ENCODE data around the gene ZNF772. TPM values are rescaled to one million over a fixed set of nuclear protein-coding genes. Genes with fewer than 3 reads are reported as not detected.
"Not testable (repeated sequence)": the region's sequence is repeated elsewhere in the genome, so short reads cannot be mapped to it uniquely, and the experiment has no call there.

ZNF772 gene
- total RNA-seq, result 14.6 and 14.9 TPM in 2 replicates
- long read RNA-seq, full-length matches to known transcripts, result 1 of 1 reads
- long read RNA-seq, partial matches to known transcripts, result 0 of 1 reads
- long read RNA-seq, other reads (novel, unspliced or antisense), result 0 of 1 reads

- peaks cover 7% of the 10 kb centered on the region for H3K4me1 Mint-ChIP-seq
- DNase-seq (ENCODE audit: low read depth, low spot score), result peak; percentile 65
- H3K9me3 Mint-ChIP-seq, result peaks cover 37% of the 10 kb centered on the region
- peaks cover 62% of the 10 kb centered on the region for H3K36me3 Mint-ChIP-seq (ENCODE audit: low read depth)
- peak; percentile 63 for TF ChIP-seq CTCF (conservative IDR thresholded peaks at IDR 0.05)
- peak within 1 kb of the TSS; percentile 87 for H3K4me3 Mint-ChIP-seq
- H3K27ac Mint-ChIP-seq (ENCODE audit: unreplicated experiment), result peak within 1 kb of the TSS; percentile 25
- peaks cover 3% of the 10 kb centered on the region for H3K27me3 Mint-ChIP-seq (ENCODE audit: low read depth)
Measured at GRCh38 chr19:57477191-57478008, at the start of gene ZNF772. ZNF772 (minus strand) TSS chr19:57477566; CDS start chr19:57477309, 257 bp downstream.

GRCh38 chr19:57518021-57518420 is 40.7 kb upstream of the ZNF772 start:
- Mint-ChIP-seq H3K36me3 (ENCODE audit: low read depth) (peaks cover 35% of the 10 kb centered on the region), H3K9me3 (peaks cover 29% of the 10 kb centered on the region)
- not testable (repeated sequence) for H3K4me3 Mint-ChIP-seq; H3K27ac Mint-ChIP-seq (ENCODE audit: unreplicated experiment); H3K27me3 Mint-ChIP-seq (ENCODE audit: low read depth); DNase-seq (ENCODE audit: low read depth, low spot score); H3K4me1 Mint-ChIP-seq

- Mint-ChIP-seq H3K4me3 (no peak overlapping the region), H3K36me3 (ENCODE audit: low read depth) (peaks cover 45% of the 10 kb centered on the region), H3K9me3 (peaks cover 25% of the 10 kb centered on the region), H3K4me1 (no peaks in the 10 kb centered on the region), H3K27me3 (ENCODE audit: low read depth) (peaks cover 3% of the 10 kb centered on the region), H3K27ac (ENCODE audit: unreplicated experiment) (no peak overlapping the region)
- no peak for DNase-seq (ENCODE audit: low read depth, low spot score)
- no peak for TF ChIP-seq CTCF (conservative IDR thresholded peaks at IDR 0.05)
Measured at GRCh38 chr19:57515255-57515654, 37.9 kb upstream of the ZNF772 start.

GRCh38 chr19:57512845-57513244 is 35.5 kb upstream of the ZNF772 start:
- no peak for TF ChIP-seq CTCF (conservative IDR thresholded peaks at IDR 0.05)
- no peak overlapping the region for H3K27ac Mint-ChIP-seq (ENCODE audit: unreplicated experiment)
- peaks cover 59% of the 10 kb centered on the region for H3K36me3 Mint-ChIP-seq (ENCODE audit: low read depth)
- DNase-seq (ENCODE audit: low read depth, low spot score), result no peak
- H3K9me3 Mint-ChIP-seq, result peaks cover 30% of the 10 kb centered on the region
- H3K4me1 Mint-ChIP-seq, result no peaks in the 10 kb centered on the region
- no peak overlapping the region for H3K4me3 Mint-ChIP-seq
- no peaks in the 10 kb centered on the region for H3K27me3 Mint-ChIP-seq (ENCODE audit: low read depth)

- Mint-ChIP-seq H3K9me3 (peaks cover 30% of the 10 kb centered on the region), H3K27me3 (ENCODE audit: low read depth) (no peaks in the 10 kb centered on the region), H3K4me1 (no peaks in the 10 kb centered on the region), H3K36me3 (ENCODE audit: low read depth) (peaks cover 69% of the 10 kb centered on the region), H3K4me3 (no peak overlapping the region), H3K27ac (ENCODE audit: unreplicated experiment) (no peak overlapping the region)
- DNase-seq (ENCODE audit: low read depth, low spot score), result no peak
- TF ChIP-seq CTCF (conservative IDR thresholded peaks at IDR 0.05), result no peak
Measured at GRCh38 chr19:57511484-57511883, 34.1 kb upstream of the ZNF772 start.

GRCh38 chr19:57506163-57506562 is 28.8 kb upstream of the ZNF772 start:
- peaks cover 4% of the 10 kb centered on the region for H3K4me1 Mint-ChIP-seq
- no peaks in the 10 kb centered on the region for H3K27me3 Mint-ChIP-seq (ENCODE audit: low read depth)
- H3K9me3 Mint-ChIP-seq, result peaks cover 31% of the 10 kb centered on the region
- H3K4me3 Mint-ChIP-seq, result no peak overlapping the region
- DNase-seq (ENCODE audit: low read depth, low spot score), result no peak
- peaks cover 73% of the 10 kb centered on the region for H3K36me3 Mint-ChIP-seq (ENCODE audit: low read depth)
- TF ChIP-seq CTCF (conservative IDR thresholded peaks at IDR 0.05), result no peak
- H3K27ac Mint-ChIP-seq (ENCODE audit: unreplicated experiment), result no peak overlapping the region

GRCh38 chr19:57500400-57500799 is 23.0 kb upstream of the ZNF772 start:
- peaks cover 38% of the 10 kb centered on the region for H3K9me3 Mint-ChIP-seq

GRCh38 chr19:57499680-57500395 is 22.5 kb upstream of the ZNF772 start, which contains the start of gene ZNF773:
ZNF773 (plus strand) TSS chr19:57499938; CDS start chr19:57500081, 143 bp downstream.
- peak; percentile 92 for DNase-seq (ENCODE audit: low read depth, low spot score)
- Mint-ChIP-seq H3K4me3 (peak within 1 kb of the TSS; percentile 44), H3K9me3 (peaks cover 40% of the 10 kb centered on the region), H3K4me1 (peaks cover 18% of the 10 kb centered on the region), H3K36me3 (ENCODE audit: low read depth) (peaks cover 51% of the 10 kb centered on the region)
- H3K27me3 Mint-ChIP-seq (ENCODE audit: low read depth); H3K27ac Mint-ChIP-seq (ENCODE audit: unreplicated experiment): not testable (repeated sequence)

More at GRCh38 chr19:57500400-57500799, 23.0 kb upstream of the ZNF772 start:
- H3K27me3 Mint-ChIP-seq (ENCODE audit: low read depth); H3K27ac Mint-ChIP-seq (ENCODE audit: unreplicated experiment); DNase-seq (ENCODE audit: low read depth, low spot score): not testable (repeated sequence)
- H3K4me1 Mint-ChIP-seq, result peaks cover 18% of the 10 kb centered on the region
- H3K4me3 Mint-ChIP-seq, result peak overlapping the region; percentile 44
- peaks cover 50% of the 10 kb centered on the region for H3K36me3 Mint-ChIP-seq (ENCODE audit: low read depth)
